Neural cell (in vitro differentiated cells): ENCODE measurements around the gene PLEKHA8. TPM values are rescaled to one million over a fixed set of nuclear protein-coding genes. Genes with fewer than 3 reads are reported as not detected.

Source experiments
- H2AFZ ChIP-seq: fragments of 200-600, 300-800 bp; sonication (generic), shearing (Covaris generic); 2 replicates; pipeline ENCODE4 v1.6.0; 2014; ENCODE audit warnings: low read depth, mild to moderate bottlenecking, antibody characterized with exemption, low read length, moderate library complexity
- H3F3A ChIP-seq: fragments of 200-600 bp; shearing (Covaris generic); 2 replicates; pipeline ENCODE4 v1.6.1; 2016; ENCODE audit warnings: mild to moderate bottlenecking, moderate library complexity, mixed read lengths, antibody characterized with exemption, low read length; ENCODE audit not compliant: insufficient read depth, poor library complexity, severe bottlenecking
- H3K27ac ChIP-seq: fragments of 200-600, 300-800 bp; sonication (generic), shearing (Covaris generic); 2 replicates; pipeline ENCODE4 v1.5.1; 2014; ENCODE audit warnings: mild to moderate bottlenecking, low read length, moderate library complexity
- H3K27me3 ChIP-seq: fragments of 300-800, 200-600 bp; sonication (generic), shearing (Covaris generic); 2 replicates; pipeline ENCODE4 v1.6.0; 2014; ENCODE audit warnings: mild to moderate bottlenecking, low read depth, low read length, moderate library complexity; ENCODE audit not compliant: insufficient read depth
- H3K36me3 ChIP-seq: fragments of 300-800, 200-600 bp; sonication (generic), shearing (Covaris generic); 2 replicates; pipeline ENCODE4 v1.5.1; 2014; ENCODE audit warnings: mild to moderate bottlenecking, antibody characterized with exemption, low read length, moderate library complexity; ENCODE audit not compliant: insufficient read depth
- H3K4me2 ChIP-seq: fragments of 300-800, 200-600 bp; sonication (generic), shearing (Covaris generic); 2 replicates; pipeline ENCODE4 v1.6.0; 2014; ENCODE audit warnings: mild to moderate bottlenecking, low read length
- H3K4me3 ChIP-seq: fragments of 300-800, 200-600 bp; sonication (generic), shearing (Covaris generic); 2 replicates; pipeline ENCODE4 v1.5.1; 2014; ENCODE audit warnings: mild to moderate bottlenecking, low read length, moderate library complexity
- H3K79me2 ChIP-seq: fragments of 200-600 bp; shearing (Covaris generic); replicated peaks from 2 replicates; pipeline ENCODE4 v1.6.0; 2014; ENCODE audit warnings: mild to moderate bottlenecking, low read length, moderate library complexity; ENCODE audit not compliant: insufficient read depth
- H3K9ac ChIP-seq: fragments of 300-800, 200-600 bp; sonication (generic), shearing (Covaris generic); 2 replicates; pipeline ENCODE4 v1.6.1; 2016; ENCODE audit warnings: mild to moderate bottlenecking, low read length, mixed read lengths
- H3K9me2 ChIP-seq: fragments of 200-600 bp; shearing (Covaris generic); 2 replicates; pipeline ENCODE4 v1.6.1; 2016; ENCODE audit warnings: mild to moderate bottlenecking, low read length, mixed read lengths; ENCODE audit not compliant: insufficient read depth
- H3K9me3 ChIP-seq: fragments of 200-600, 300-800 bp; sonication (generic), shearing (Covaris generic); 2 replicates; pipeline ENCODE4 v1.6.1; 2016; ENCODE audit warnings: mild to moderate bottlenecking, mixed run types, low read length, moderate library complexity, mixed read lengths
- H4K20me1 ChIP-seq: fragments of 200-600 bp; shearing (Covaris generic); 2 replicates; pipeline ENCODE4 v1.6.1; 2016; ENCODE audit warnings: mild to moderate bottlenecking, mixed run types; ENCODE audit not compliant: insufficient read depth
- EP300 ChIP-seq: fragments of 450-650 bp; conservative IDR thresholded peaks from 2 replicates; pipeline ENCODE4 v1.6.1; 2014; ENCODE audit warnings: antibody characterized with exemption, mild to moderate bottlenecking, moderate library complexity; ENCODE audit not compliant: poor library complexity, severe bottlenecking
- EZH2 ChIP-seq: fragments of 200-600, 300-800 bp; shearing (Covaris generic), sonication (generic); IDR thresholded peaks from 2 replicates; pipeline ENCODE4 v1.6.1; 2014; ENCODE audit warnings: antibody characterized with exemption, low read length, borderline replicate concordance, mild to moderate bottlenecking; ENCODE audit not compliant: insufficient read depth, poor library complexity, severe bottlenecking
- MXI1 ChIP-seq: fragments of 450-650 bp; conservative IDR thresholded peaks from 2 replicates; pipeline ENCODE4 v1.6.1; 2014; ENCODE audit warnings: antibody characterized with exemption, mild to moderate bottlenecking; ENCODE audit not compliant: poor library complexity, severe bottlenecking
- POLR2AphosphoS5 ChIP-seq: IDR thresholded peaks from 2 replicates; pipeline ENCODE4 v1.6.1; 2012
- RAD21 ChIP-seq: fragments of 450-650 bp; conservative IDR thresholded peaks from 2 replicates; pipeline ENCODE4 v1.6.1; 2014; ENCODE audit warnings: antibody characterized with exemption, mild to moderate bottlenecking, moderate library complexity
- REST ChIP-seq: IDR thresholded peaks from 2 replicates; pipeline ENCODE4 v1.6.1; 2012; ENCODE audit warnings: borderline replicate concordance
- SMC3 ChIP-seq: fragments of 450-650 bp; conservative IDR thresholded peaks from 2 replicates; pipeline ENCODE4 v1.6.1; 2014; ENCODE audit warnings: antibody characterized with exemption, mild to moderate bottlenecking, moderate library complexity; ENCODE audit not compliant: poor library complexity
- TAF1 ChIP-seq: IDR thresholded peaks from 2 replicates; pipeline ENCODE4 v1.6.1; 2012; ENCODE audit warnings: low read depth
- polyA plus RNA-seq: library from polyadenylated mRNA; depleted of rRNA; stranded (reverse); fragments of >200 nt; gene quantifications from 2 replicates; pipeline ENCODE4 v1.2.3, GENCODE V29; 2014
- TF ChIP-seq, protein P1 (sequence below): fragments of 450-650 bp; IDR thresholded peaks from 2 replicates; pipeline ENCODE4 v1.5.1; 2014; ENCODE audit warnings: antibody characterized with exemption, mild to moderate bottlenecking, moderate library complexity; ENCODE audit not compliant: poor library complexity, severe bottlenecking

Gene PLEKHA8
- polyA plus RNA-seq, 1 donor from 2014 or later, result 43.1 TPM

GRCh38 chr7:30019387-30019786, 8.8 kb upstream of the PLEKHA8 start:
- no peak overlapping the region for H3K9ac ChIP-seq
- TF ChIP-seq TAF1 (no peak), REST (no peak), RAD21 (no peak), EP300 (no peak), SMC3 (no peak), POLR2AphosphoS5 (no peak), EZH2 (no peak), MXI1 (no peak)
- TF ChIP-seq, protein P1, sequence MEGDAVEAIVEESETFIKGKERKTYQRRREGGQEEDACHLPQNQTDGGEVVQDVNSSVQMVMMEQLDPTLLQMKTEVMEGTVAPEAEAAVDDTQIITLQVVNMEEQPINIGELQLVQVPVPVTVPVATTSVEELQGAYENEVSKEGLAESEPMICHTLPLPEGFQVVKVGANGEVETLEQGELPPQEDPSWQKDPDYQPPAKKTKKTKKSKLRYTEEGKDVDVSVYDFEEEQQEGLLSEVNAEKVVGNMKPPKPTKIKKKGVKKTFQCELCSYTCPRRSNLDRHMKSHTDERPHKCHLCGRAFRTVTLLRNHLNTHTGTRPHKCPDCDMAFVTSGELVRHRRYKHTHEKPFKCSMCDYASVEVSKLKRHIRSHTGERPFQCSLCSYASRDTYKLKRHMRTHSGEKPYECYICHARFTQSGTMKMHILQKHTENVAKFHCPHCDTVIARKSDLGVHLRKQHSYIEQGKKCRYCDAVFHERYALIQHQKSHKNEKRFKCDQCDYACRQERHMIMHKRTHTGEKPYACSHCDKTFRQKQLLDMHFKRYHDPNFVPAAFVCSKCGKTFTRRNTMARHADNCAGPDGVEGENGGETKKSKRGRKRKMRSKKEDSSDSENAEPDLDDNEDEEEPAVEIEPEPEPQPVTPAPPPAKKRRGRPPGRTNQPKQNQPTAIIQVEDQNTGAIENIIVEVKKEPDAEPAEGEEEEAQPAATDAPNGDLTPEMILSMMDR, result no peak
- no peaks in the 10 kb centered on the region for H3K36me3 ChIP-seq
- H3K9me3 ChIP-seq, result no peaks in the 10 kb centered on the region
- no peak overlapping the region for H3K27ac ChIP-seq
- peaks cover 6% of the 10 kb centered on the region for H3K79me2 ChIP-seq
- H3K27me3 ChIP-seq, result no peaks in the 10 kb centered on the region
- H3K9me2 ChIP-seq, result no peaks in the 10 kb centered on the region
- H3K4me2 ChIP-seq, result no peak overlapping the region
- no peak overlapping the region for H2AFZ ChIP-seq
- no peaks in the 10 kb centered on the region for H3F3A ChIP-seq
- H3K4me3 ChIP-seq, result no peak overlapping the region
- no peaks in the 10 kb centered on the region for H4K20me1 ChIP-seq

- Histone ChIP-seq H2AFZ (no peak overlapping the region), H3K9me3 (no peaks in the 10 kb centered on the region), H3K9ac (no peak overlapping the region), H3K9me2 (no peaks in the 10 kb centered on the region), H4K20me1 (no peaks in the 10 kb centered on the region), H3K36me3 (no peaks in the 10 kb centered on the region), H3K27ac (no peak overlapping the region), H3F3A (no peaks in the 10 kb centered on the region), H3K79me2 (peaks cover 6% of the 10 kb centered on the region), H3K27me3 (no peaks in the 10 kb centered on the region), H3K4me3 (no peak overlapping the region), H3K4me2 (no peak overlapping the region)
- TF ChIP-seq SMC3 (no peak), TAF1 (no peak), EP300 (no peak), REST (no peak), POLR2AphosphoS5 (no peak), MXI1 (no peak), RAD21 (no peak), EZH2 (no peak)
- TF ChIP-seq, protein P1, result no peak
These were observed 8.3 kb upstream of the PLEKHA8 start for GRCh38 chr7:30019960-30020359.
